ENCODE measurements around the gene MAPK4.

MAPK4 gene

DNA sequence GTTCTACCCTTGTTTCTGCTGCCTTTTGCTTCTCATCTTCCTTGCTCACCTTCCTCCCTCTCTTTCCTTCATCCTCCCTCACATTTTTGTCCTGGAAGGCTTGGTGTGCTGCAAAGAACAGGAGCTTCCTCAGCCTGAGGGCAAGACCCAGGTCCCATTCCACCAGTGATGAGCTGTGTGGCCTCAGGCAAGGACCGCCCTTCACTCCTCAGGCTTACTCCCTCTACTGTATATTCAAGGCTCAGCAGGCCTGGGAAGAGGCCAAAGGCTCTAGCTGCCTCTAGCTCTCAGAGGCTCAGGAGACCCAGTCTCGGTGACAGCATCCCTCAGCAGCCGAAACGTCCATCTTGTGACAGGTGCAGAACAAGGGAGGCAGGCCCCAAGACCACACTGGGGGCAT, 162.4 kb downstream of the MAPK4 start:
- in situ Hi-C loops (cut with HindIII; ENCODE audit: low sequenced_read_pairs) = no loop called here
- DNase-seq (ENCODE audit: low read depth) = no peak
- TF ChIP-seq, protein P1, sequence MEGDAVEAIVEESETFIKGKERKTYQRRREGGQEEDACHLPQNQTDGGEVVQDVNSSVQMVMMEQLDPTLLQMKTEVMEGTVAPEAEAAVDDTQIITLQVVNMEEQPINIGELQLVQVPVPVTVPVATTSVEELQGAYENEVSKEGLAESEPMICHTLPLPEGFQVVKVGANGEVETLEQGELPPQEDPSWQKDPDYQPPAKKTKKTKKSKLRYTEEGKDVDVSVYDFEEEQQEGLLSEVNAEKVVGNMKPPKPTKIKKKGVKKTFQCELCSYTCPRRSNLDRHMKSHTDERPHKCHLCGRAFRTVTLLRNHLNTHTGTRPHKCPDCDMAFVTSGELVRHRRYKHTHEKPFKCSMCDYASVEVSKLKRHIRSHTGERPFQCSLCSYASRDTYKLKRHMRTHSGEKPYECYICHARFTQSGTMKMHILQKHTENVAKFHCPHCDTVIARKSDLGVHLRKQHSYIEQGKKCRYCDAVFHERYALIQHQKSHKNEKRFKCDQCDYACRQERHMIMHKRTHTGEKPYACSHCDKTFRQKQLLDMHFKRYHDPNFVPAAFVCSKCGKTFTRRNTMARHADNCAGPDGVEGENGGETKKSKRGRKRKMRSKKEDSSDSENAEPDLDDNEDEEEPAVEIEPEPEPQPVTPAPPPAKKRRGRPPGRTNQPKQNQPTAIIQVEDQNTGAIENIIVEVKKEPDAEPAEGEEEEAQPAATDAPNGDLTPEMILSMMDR (IDR thresholded peaks at IDR 0.05; ENCODE audit: low read depth, low read length, missing control alignments) = no peak
- H3K4me3 ChIP-seq (ENCODE audit: low read depth, low read length) = no peak overlapping the region

DNA sequence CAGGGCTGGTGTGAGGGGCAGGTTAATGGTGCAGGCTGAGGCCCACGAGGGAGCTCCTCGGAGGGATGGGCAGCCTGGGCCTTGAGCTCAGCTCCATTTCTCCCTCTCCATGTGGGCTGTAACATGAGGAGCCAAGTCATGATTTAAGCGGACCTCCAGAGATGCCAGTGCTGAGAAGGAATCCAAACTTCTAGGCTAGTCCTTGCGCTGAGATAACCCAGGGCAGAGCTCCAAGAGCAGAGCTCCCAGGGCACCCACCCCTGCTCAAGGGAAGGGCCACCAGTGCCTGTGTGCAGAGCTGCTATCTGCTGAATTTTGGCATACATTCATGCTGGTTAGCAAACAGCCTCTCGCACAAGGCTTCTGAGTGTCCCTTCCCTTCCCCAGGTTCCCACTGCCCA, 164.9 kb downstream of the MAPK4 start:
- no peak overlapping the region for H3K4me3 ChIP-seq (ENCODE audit: low read depth, low read length)

DNA sequence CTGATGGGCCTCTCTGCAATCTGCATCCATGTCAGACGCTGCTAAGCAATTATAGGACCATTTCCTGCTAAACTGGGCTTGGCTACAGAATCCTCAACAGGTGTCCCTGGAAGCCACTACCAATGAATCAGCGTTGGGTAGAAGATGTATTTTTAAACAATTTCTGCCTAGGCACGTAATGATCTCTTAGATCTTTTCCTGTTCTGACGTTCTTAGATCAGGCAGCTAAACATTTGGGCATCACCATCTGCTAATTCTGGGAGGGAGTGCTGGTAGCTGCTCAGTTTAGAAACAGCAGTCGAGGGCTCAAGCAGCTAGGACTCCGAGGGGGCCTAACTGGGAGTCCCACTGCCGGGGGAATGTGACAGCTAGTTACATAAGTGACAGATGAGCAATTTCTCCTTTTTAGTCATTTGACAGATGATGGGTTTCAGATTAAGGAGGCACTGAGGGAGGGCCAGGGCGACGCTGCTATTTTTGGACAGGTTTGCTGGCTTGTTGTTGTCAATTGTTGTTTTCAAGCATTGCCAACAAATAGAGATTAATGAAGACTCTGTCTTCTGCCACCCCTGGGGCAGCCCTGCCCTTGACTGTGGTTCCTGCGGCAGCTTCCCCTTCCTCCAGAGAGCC, 167.2 kb downstream of the MAPK4 start:
- H3K4me3 ChIP-seq (ENCODE audit: low read depth, low read length) = no peak overlapping the region
- no peak for DNase-seq (ENCODE audit: low read depth)
- in situ Hi-C loops (cut with HindIII; ENCODE audit: low sequenced_read_pairs) = no loop called here
- TF ChIP-seq, protein P1 (IDR thresholded peaks at IDR 0.05; ENCODE audit: low read depth, low read length, missing control alignments) = no peak

More for the DNA sequence above, 164.9 kb downstream of the MAPK4 start:
- DNase-seq (ENCODE audit: low read depth) = no peak
- in situ Hi-C loops (cut with HindIII; ENCODE audit: low sequenced_read_pairs) = no loop called here
- TF ChIP-seq, protein P1 (IDR thresholded peaks at IDR 0.05; ENCODE audit: low read depth, low read length, missing control alignments) = no peak

DNA sequence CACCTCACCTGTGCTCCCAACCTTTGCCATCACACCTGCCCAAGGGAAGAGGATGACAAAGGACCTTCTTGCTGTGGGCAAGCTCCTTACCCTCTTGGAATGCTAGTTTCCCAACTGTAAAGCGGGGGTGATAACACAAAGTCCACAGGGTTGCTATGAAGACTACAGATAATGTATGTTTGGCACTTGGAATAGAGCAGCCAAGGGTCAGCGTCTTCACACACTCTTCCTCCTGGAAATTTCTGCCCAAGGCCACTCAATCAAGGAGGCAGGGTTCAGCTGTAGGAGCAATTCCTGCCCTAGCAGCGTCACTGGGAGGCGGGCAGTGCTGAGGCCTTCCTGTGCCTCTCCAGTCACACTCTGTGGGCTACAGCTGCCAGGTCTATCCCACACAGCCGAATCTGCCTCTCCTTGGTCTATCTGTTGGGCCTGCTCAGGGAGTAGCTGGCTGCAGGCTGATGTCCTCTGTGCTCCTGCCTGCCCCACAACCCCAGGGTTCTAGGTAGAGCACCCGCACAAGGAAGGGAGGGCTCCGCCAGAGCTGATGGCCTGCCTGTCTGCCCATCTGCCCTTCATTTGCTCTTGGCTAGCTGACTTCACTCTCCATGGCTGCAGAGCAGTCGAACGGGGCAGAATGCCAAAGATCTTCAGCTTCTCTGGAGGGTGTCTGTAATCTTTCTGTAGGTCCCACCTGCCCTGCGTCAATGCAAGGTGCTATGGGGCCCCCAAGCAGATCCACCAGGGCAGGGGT, 168.0 kb downstream of the MAPK4 start:
- TF ChIP-seq, protein P1 (IDR thresholded peaks at IDR 0.05; ENCODE audit: low read depth, low read length, missing control alignments) = no peak
- H3K4me3 ChIP-seq (ENCODE audit: low read depth, low read length) = no peak overlapping the region
- DNase-seq (ENCODE audit: low read depth) = no peak
- in situ Hi-C loops (cut with HindIII; ENCODE audit: low sequenced_read_pairs) = no loop called here

DNA sequence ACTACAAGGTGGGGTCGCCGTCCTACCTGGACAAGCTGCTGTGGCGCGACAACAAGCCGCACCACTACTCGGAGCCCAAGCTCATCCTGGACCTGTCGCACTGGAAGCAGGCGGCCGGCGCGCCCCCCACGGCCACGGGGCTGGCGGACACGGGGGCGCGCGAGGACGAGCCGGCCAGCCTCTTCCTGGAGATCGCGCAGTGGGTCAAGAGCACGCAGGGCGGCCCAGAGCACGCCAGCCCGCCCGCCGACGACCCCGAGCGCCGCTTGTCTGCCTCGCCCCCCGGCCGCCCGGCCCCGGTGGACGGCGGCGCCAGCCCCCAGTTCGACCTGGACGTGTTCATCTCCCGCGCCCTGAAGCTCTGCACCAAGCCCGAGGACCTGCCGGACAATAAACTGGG, 169.5 kb downstream of the MAPK4 start:
- DNase-seq (ENCODE audit: low read depth) = no peak
- TF ChIP-seq, protein P1 (IDR thresholded peaks at IDR 0.05; ENCODE audit: low read depth, low read length, missing control alignments) = no peak
- H3K4me3 ChIP-seq (ENCODE audit: low read depth, low read length) = no peak overlapping the region
- in situ Hi-C loops (cut with HindIII; ENCODE audit: low sequenced_read_pairs) = no loop called here

DNA sequence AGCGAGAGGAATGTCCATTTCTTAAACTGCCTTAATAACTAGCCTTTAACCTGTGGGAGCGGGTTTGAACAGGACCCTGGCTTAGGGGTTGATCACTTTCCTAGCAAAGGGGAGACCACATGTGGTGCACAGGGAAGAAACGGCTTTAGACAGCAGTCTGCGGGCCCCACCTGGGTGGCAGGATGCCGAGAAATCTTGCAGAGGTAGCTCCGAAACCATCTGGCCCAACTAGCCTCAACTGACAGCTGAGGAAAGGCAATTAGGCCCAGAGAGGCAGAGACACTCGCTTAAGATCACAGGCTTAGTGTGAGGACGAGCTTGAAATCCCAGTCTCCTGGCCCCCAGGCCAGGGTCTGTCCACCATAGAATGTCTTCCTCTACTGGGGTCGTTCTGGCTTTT, 170.1 kb downstream of the MAPK4 start:
- no peak for DNase-seq (ENCODE audit: low read depth)
- in situ Hi-C loops (cut with HindIII; ENCODE audit: low sequenced_read_pairs) = no loop called here
- TF ChIP-seq, protein P1 (IDR thresholded peaks at IDR 0.05; ENCODE audit: low read depth, low read length, missing control alignments) = no peak

More for the DNA sequence above, 170.1 kb downstream of the MAPK4 start:
- H3K4me3 ChIP-seq (ENCODE audit: low read depth, low read length) = no peak overlapping the region
